ENCODE results near the gene RAP2C.

GRCh38 chrX:132206259-132206658 lies 13.0 kb downstream of the RAP2C start:
- TF ChIP-seq EZH2 (IDR thresholded peaks at IDR 0.05) (no peak), FOXP2 (optimal IDR thresholded peaks at IDR 0.05; ENCODE audit: control extremely low read depth, extremely low read length, insufficient read depth) (no peak), POLR2AphosphoS5 (IDR thresholded peaks at IDR 0.05; ENCODE audit: borderline replicate concordance, low read depth, low read length) (no peak)
